GM19468 (cell line): ENCODE results near the gene MAGEA9.
"Not testable (repeated sequence)": the region's sequence is repeated elsewhere in the genome, so short reads cannot be mapped to it uniquely, and the experiment has no call there.

Experiments
- ATAC-seq: cut with Tn5 transposase; IDR thresholded peaks from one replicate; pipeline ENCODE4 v1.9.1; 2021; ENCODE audit warnings: mild to moderate bottlenecking, moderate library complexity, moderate number of reproducible peaks; ENCODE audit not compliant: unreplicated experiment; ENCODE audit errors: extremely low read depth

The MAGEA9 gene

GRCh38 chrX:149804102-149804501, 22.4 kb downstream of the MAGEA9 start:
- ATAC-seq, result no peak

GRCh38 chrX:149807747-149808458, 26.2 kb downstream of the MAGEA9 start:
- ATAC-seq, result no peak

- no peak for ATAC-seq
Observed at GRCh38 chrX:149818652-149819051, 36.9 kb downstream of the MAGEA9 start.

GRCh38 chrX:149819371-149819770, 37.6 kb downstream of the MAGEA9 start:
- ATAC-seq, result no peak

- no peak for ATAC-seq
Observed at GRCh38 chrX:149825424-149825823, 43.7 kb downstream of the MAGEA9 start.

- no peak for ATAC-seq
Observed at GRCh38 chrX:149827254-149827653, 45.5 kb downstream of the MAGEA9 start.

GRCh38 chrX:149829751-149830191, 48.0 kb downstream of the MAGEA9 start:
- no peak for ATAC-seq

- no peak for ATAC-seq
Observed at GRCh38 chrX:149830192-149830873, 48.6 kb downstream of the MAGEA9 start.

GRCh38 chrX:149831473-149831872, 49.7 kb downstream of the MAGEA9 start:
- no peak for ATAC-seq

- not testable (repeated sequence) for ATAC-seq
Observed at GRCh38 chrX:149836728-149837127, 55.0 kb downstream of the MAGEA9 start.

GRCh38 chrX:149837167-149837566, 55.4 kb downstream of the MAGEA9 start:
- ATAC-seq, result no peak
